MM.1S (cell line): Measurements from ENCODE around the gene SLFN12.
A peak's percentile ranks its signal among the peaks of the same experiment; 100 is the strongest.
"Not testable (repeated sequence)": the region's sequence is repeated elsewhere in the genome, so short reads cannot be mapped to it uniquely, and the experiment has no call there.

Source experiments
- DNase-seq: peaks from one replicate; pipeline ENCODE4 v3.0.0-alpha.2; 2015
- H2AFZ ChIP-seq: fragments of 300-600 bp; sonication (generic); 2 replicates; pipeline ENCODE4 v1.6.0; 2016; ENCODE audit warnings: antibody characterized with exemption, low read length
- H3F3A ChIP-seq: fragments of 300-600 bp; sonication (generic); 2 replicates; pipeline ENCODE4 v1.6.1; 2016; ENCODE audit warnings: mild to moderate bottlenecking, antibody characterized with exemption, low read length, moderate library complexity, mixed read lengths; ENCODE audit not compliant: insufficient read depth
- H3K27ac ChIP-seq: fragments of 300-600 bp; sonication (generic); 2 replicates; pipeline ENCODE4 v1.5.1; 2016; ENCODE audit warnings: mild to moderate bottlenecking, low read length
- H3K27me3 ChIP-seq: fragments of 300-600 bp; sonication (generic); replicated peaks from 2 replicates; pipeline ENCODE4 v1.6.0; 2016; ENCODE audit warnings: low read length; ENCODE audit not compliant: insufficient read depth
- H3K36me3 ChIP-seq: fragments of 300-600 bp; sonication (generic); replicated peaks from 2 replicates; pipeline ENCODE4 v1.6.1; 2016; ENCODE audit warnings: mild to moderate bottlenecking, low read length, mixed read lengths; ENCODE audit not compliant: insufficient read depth
- H3K4me1 ChIP-seq: fragments of 300-600 bp; sonication (generic); 2 replicates; pipeline ENCODE4 v1.6.1; 2016; ENCODE audit warnings: low read length, mixed read lengths
- H3K4me2 ChIP-seq: fragments of 300-600 bp; sonication (generic); 2 replicates; pipeline ENCODE4 v1.6.0; 2016; ENCODE audit warnings: low read depth, low read length
- H3K4me3 ChIP-seq: fragments of 300-600 bp; sonication (generic); 2 replicates; pipeline ENCODE4 v1.5.1; 2016; ENCODE audit warnings: low read length, mixed read lengths
- H3K79me2 ChIP-seq: fragments of 300-600 bp; sonication (generic); 2 replicates; pipeline ENCODE4 v1.6.1; 2016; ENCODE audit warnings: mixed run types, low read length, mixed read lengths
- H3K9ac ChIP-seq: fragments of 300-600 bp; sonication (generic); 2 replicates; pipeline ENCODE4 v1.6.1; 2016; ENCODE audit warnings: low read length, mixed read lengths
- H3K9me2 ChIP-seq: fragments of 300-600 bp; sonication (generic); replicated peaks from 2 replicates; pipeline ENCODE4 v1.6.1; 2016; ENCODE audit warnings: mild to moderate bottlenecking, low read length, mixed read lengths; ENCODE audit not compliant: insufficient read depth
- H3K9me3 ChIP-seq: fragments of 300-600 bp; sonication (generic); replicated peaks from 2 replicates; pipeline ENCODE4 v1.6.1; 2016; ENCODE audit warnings: mild to moderate bottlenecking, low read length, mixed read lengths; ENCODE audit not compliant: insufficient read depth
- H4K20me1 ChIP-seq: fragments of 300-600 bp; sonication (generic); 2 replicates; pipeline ENCODE4 v1.6.1; 2016; ENCODE audit warnings: mild to moderate bottlenecking, low read length, moderate library complexity, mixed read lengths; ENCODE audit not compliant: insufficient read depth
- EZH2 ChIP-seq: fragments of 300-600 bp; sonication (generic); optimal IDR thresholded peaks from 2 replicates; pipeline ENCODE3; 2017; ENCODE audit warnings: low read depth, mild to moderate bottlenecking, antibody characterized with exemption, low read length, mixed read lengths
- EZH2phosphoT487 ChIP-seq: fragments of 300-600 bp; sonication (generic); IDR thresholded peaks from 2 replicates; pipeline ENCODE4 v1.6.1; 2018; ENCODE audit warnings: antibody characterized with exemption, low read length
- TF ChIP-seq, protein P1 (sequence below): fragments of 300-600 bp; sonication (generic); IDR thresholded peaks from 2 replicates; pipeline ENCODE4 v1.5.1; 2016; ENCODE audit warnings: antibody characterized with exemption, low read length, mixed read lengths

The SLFN12 gene

DNA sequence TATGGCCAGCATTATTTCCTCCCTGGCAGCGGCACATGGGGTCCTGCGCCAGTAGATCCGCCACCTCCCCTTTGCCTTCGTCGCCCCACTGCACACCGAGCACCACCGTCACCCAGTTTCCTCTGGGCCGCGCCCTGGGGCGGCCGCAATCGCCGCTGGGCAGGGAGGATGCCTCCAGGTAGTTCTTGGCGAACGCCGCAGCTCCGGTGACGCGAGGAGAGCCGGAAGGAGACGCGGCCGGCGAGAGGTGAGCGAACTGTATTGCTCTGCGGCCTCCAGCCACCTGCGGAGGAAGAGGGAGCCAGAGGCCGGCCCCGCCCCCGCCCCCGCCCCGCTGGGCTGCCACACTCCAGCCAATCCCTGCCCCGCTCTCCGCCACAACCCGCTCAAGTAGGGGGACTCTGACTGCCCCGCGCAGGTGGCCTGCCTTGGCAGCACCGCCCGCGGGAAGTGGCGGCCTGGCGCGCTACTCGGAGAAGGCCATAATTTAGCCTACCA is 28.1 kb upstream of the SLFN12 start:
- no peaks in the 10 kb centered on the region for H3K9me3 ChIP-seq
- TF ChIP-seq, protein P1, sequence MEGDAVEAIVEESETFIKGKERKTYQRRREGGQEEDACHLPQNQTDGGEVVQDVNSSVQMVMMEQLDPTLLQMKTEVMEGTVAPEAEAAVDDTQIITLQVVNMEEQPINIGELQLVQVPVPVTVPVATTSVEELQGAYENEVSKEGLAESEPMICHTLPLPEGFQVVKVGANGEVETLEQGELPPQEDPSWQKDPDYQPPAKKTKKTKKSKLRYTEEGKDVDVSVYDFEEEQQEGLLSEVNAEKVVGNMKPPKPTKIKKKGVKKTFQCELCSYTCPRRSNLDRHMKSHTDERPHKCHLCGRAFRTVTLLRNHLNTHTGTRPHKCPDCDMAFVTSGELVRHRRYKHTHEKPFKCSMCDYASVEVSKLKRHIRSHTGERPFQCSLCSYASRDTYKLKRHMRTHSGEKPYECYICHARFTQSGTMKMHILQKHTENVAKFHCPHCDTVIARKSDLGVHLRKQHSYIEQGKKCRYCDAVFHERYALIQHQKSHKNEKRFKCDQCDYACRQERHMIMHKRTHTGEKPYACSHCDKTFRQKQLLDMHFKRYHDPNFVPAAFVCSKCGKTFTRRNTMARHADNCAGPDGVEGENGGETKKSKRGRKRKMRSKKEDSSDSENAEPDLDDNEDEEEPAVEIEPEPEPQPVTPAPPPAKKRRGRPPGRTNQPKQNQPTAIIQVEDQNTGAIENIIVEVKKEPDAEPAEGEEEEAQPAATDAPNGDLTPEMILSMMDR = no peak
- no peak for TF ChIP-seq EZH2
- TF ChIP-seq EZH2phosphoT487 = no peak
- H4K20me1 ChIP-seq = no peaks in the 10 kb centered on the region
- peaks cover 10% of the 10 kb centered on the region for H3K4me1 ChIP-seq
- H2AFZ ChIP-seq = peak overlapping the region; percentile 71
- H3K9ac ChIP-seq = peak overlapping the region; percentile 34; the same call in 1 of the 2 replicates
- peak overlapping the region; percentile 46 for H3K4me3 ChIP-seq
- H3F3A ChIP-seq = peaks cover 3% of the 10 kb centered on the region; the same call in 1 of the 2 replicates
- DNase-seq = peak; percentile 95
- H3K4me2 ChIP-seq = peak overlapping the region; percentile 60
- no peaks in the 10 kb centered on the region for H3K36me3 ChIP-seq
- H3K27me3 ChIP-seq = no peaks in the 10 kb centered on the region
- no peaks in the 10 kb centered on the region for H3K79me2 ChIP-seq
- peak overlapping the region; percentile 64; the same call in 1 of the 2 replicates for H3K27ac ChIP-seq
- H3K9me2 ChIP-seq = no peaks in the 10 kb centered on the region

DNA sequence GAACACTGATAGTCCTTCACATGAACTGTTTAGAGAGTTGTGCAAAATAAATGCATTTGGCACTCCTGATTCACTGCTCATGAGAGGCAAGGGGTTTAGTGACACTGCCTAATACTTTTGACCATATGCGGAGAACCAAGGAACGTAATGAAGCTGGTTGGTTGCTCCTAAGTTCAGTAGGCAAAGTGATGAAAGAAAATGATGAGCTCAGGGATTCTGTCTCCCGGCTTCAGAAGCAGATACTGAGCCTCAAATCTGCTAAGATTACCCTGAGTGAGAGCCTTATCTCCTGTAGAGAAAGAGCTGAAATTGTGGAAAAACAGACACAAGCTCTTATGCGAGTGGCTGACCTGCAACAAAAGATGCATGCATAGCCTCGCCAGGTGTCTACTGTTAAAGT is 21.7 kb upstream of the SLFN12 start:
- not testable (repeated sequence) for H3K27me3 ChIP-seq, H3K4me1 ChIP-seq

DNA sequence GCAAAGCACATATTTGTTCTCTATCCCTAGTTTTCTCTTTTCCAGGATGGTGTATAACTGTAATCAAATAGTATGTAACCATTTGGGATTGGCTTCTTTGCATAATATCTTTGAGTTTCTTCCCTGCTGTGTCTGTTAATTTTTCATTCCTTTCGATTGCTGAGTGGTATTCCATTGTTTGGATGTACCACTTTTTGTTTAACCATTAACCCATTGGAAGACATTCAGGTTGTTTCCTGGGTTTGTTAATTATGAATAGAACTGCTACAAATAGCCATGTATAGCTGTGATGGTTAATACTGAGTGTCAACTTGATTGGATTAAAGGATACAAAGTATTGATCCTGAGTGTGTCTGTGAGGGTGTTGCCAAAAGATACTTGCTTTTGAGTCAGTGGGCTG is 20.9 kb upstream of the SLFN12 start:
- Histone ChIP-seq H3K27me3 (no peaks in the 10 kb centered on the region), H3F3A (peaks cover 4% of the 10 kb centered on the region)

More for the DNA sequence above, 21.7 kb upstream of the SLFN12 start:
- not testable (repeated sequence) for H3K9ac ChIP-seq, H3K9me3 ChIP-seq, H3K9me2 ChIP-seq, H2AFZ ChIP-seq, DNase-seq, H4K20me1 ChIP-seq, H3K27ac ChIP-seq, H3F3A ChIP-seq, H3K4me3 ChIP-seq, H3K4me2 ChIP-seq, H3K79me2 ChIP-seq, H3K36me3 ChIP-seq

More for the DNA sequence above, 20.9 kb upstream of the SLFN12 start:
- H3K9me2 ChIP-seq = no peaks in the 10 kb centered on the region
- no peak overlapping the region for H3K4me3 ChIP-seq
- no peak overlapping the region for H3K4me2 ChIP-seq
- no peak overlapping the region for H3K27ac ChIP-seq
- TF ChIP-seq EZH2phosphoT487 (no peak), EZH2 (no peak)
- TF ChIP-seq, protein P1 = no peak
- no peaks in the 10 kb centered on the region for H3K36me3 ChIP-seq
- H3K9ac ChIP-seq = no peak overlapping the region
- H3K79me2 ChIP-seq = no peaks in the 10 kb centered on the region
- H3K4me1 ChIP-seq = no peaks in the 10 kb centered on the region
- no peaks in the 10 kb centered on the region for H4K20me1 ChIP-seq
- H2AFZ ChIP-seq = no peak overlapping the region
- H3K9me3 ChIP-seq = no peaks in the 10 kb centered on the region
- DNase-seq = no peak
